ENCODE measurements around the gene TUFT1. TPM values are rescaled to one million over a fixed set of nuclear protein-coding genes. Genes with fewer than 3 reads are reported as not detected.

The TUFT1 gene
- total and polyA plus RNA-seq, 2 of the 4 experiments (the other 2 are of a cell fraction): 21.2 to 30.3 TPM

DNA sequence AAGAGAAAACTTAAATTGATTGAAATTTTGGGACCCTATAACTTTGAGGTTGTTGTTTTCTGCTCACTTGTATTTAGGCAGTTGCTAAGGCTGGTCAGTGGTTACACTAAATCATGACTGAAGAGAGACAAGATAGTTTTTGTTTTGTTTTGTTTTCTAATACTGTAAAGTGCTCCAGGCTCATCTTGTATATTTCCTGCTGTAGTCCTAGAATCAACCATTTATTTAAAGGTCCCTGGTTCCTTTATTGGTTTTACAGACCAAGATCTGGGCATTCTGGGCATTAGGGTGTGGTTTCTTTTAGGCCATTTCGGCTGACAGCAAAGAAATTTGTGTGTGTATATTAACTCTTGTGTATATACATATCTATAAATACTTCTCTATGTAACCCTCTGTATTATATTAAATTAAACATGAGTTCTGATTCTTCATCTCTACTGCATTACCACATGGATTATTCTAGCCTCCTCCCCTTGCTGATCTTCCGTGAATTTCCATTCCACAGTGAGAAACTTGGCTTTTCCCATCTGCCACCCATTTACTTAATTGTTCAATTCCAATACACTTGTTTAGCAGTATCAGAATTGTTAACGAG, 86.7 kb downstream of the TUFT1 start:
- dilution Hi-C loops (cut with HindIII; ENCODE audit: low sequenced_read_pairs, unreplicated experiment) (no loop called here), in situ Hi-C loops (cut with MboI; ENCODE audit: low sequenced_read_pairs) (no loop called here), intact Hi-C loops (cut with micrococcal nuclease) (no loop called here)
- no peak overlapping the region for H3K4me2 ChIP-seq (ENCODE audit: low read depth, low read length)
- H4K8ac ChIP-seq (ENCODE audit: low read depth in 2 of 2, low read length in 2 of 2): no peak overlapping the region
- no peak overlapping the region for H4K91ac ChIP-seq (ENCODE audit: insufficient read depth, low read depth, low read length)
- H2AK5ac ChIP-seq (ENCODE audit: low read depth, low read length): no peak overlapping the region
- H2BK5ac ChIP-seq (ENCODE audit: low read depth, low read length, poor library complexity, severe bottlenecking): no peak overlapping the region
- H3K56ac ChIP-seq (ENCODE audit: extremely low read depth, insufficient read depth, low read length): no peak overlapping the region
- H3K4me3 ChIP-seq (ENCODE audit: insufficient read depth, low read depth, low read length): no peak overlapping the region
- no peak overlapping the region for H2BK15ac ChIP-seq (ENCODE audit: low read depth, low read length)
- no peak for TF ChIP-seq CEBPB (IDR thresholded peaks at IDR 0.05; ENCODE audit: low read depth, low read length)
- TF ChIP-seq BHLHE40 (IDR thresholded peaks at IDR 0.05; ENCODE audit: low read depth, low read length): no peak
- TF ChIP-seq ELK1 (IDR thresholded peaks at IDR 0.05; ENCODE audit: borderline replicate concordance, low read depth, low read length): no peak
- no peak for TF ChIP-seq POLR2A (IDR thresholded peaks at IDR 0.05; ENCODE audit: low read depth, low read length)
- TF ChIP-seq MXI1 (IDR thresholded peaks at IDR 0.05; ENCODE audit: borderline replicate concordance, low read depth, low read length): no peak
- TF ChIP-seq CHD1 (IDR thresholded peaks at IDR 0.05; ENCODE audit: low read depth, low read length): no peak
- no peak for TF ChIP-seq NFE2L2 (IDR thresholded peaks at IDR 0.05; ENCODE audit: low read depth, low read length)
- no peak for TF ChIP-seq MAZ (IDR thresholded peaks at IDR 0.05; ENCODE audit: borderline replicate concordance, low read depth, low read length)
- no peak for TF ChIP-seq FOS (IDR thresholded peaks at IDR 0.05; ENCODE audit: low read depth, low read length)
- no peak for TF ChIP-seq MAFK (IDR thresholded peaks at IDR 0.05; ENCODE audit: low read depth, low read length)
- TF ChIP-seq, protein P1, sequence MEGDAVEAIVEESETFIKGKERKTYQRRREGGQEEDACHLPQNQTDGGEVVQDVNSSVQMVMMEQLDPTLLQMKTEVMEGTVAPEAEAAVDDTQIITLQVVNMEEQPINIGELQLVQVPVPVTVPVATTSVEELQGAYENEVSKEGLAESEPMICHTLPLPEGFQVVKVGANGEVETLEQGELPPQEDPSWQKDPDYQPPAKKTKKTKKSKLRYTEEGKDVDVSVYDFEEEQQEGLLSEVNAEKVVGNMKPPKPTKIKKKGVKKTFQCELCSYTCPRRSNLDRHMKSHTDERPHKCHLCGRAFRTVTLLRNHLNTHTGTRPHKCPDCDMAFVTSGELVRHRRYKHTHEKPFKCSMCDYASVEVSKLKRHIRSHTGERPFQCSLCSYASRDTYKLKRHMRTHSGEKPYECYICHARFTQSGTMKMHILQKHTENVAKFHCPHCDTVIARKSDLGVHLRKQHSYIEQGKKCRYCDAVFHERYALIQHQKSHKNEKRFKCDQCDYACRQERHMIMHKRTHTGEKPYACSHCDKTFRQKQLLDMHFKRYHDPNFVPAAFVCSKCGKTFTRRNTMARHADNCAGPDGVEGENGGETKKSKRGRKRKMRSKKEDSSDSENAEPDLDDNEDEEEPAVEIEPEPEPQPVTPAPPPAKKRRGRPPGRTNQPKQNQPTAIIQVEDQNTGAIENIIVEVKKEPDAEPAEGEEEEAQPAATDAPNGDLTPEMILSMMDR (conservative IDR thresholded peaks at IDR 0.05; ENCODE audit: low read depth, low read length): no peak
- no peak for TF ChIP-seq RAD21 (IDR thresholded peaks at IDR 0.05; ENCODE audit: low read length)
- no peak for TF ChIP-seq RFX5 (IDR thresholded peaks at IDR 0.05; ENCODE audit: low read depth, low read length)
- no peak for TF ChIP-seq SMC3 (IDR thresholded peaks at IDR 0.05; ENCODE audit: low read depth, low read length)
- TF ChIP-seq RCOR1 (IDR thresholded peaks at IDR 0.05; ENCODE audit: insufficient replicate concordance, low read length): no peak
- no peak for TF ChIP-seq USF2 (IDR thresholded peaks at IDR 0.05; ENCODE audit: low read depth, low read length)
- H2BK20ac ChIP-seq (ENCODE audit: low read depth, low read length): no peak overlapping the region
- no peak overlapping the region for H3K27ac ChIP-seq (ENCODE audit: insufficient read depth, low read length)
- 100% methylated on average over 1 of the region's 3 CpGs; no CpG with 5 or more reads in 1 of the 2 experiments for WGBS, 2 experiments (ENCODE audit: extremely low coverage in 2 of 2, insufficient read length in 1 of 2)
- H2BK120ac ChIP-seq (ENCODE audit: low read depth, low read length): no peak overlapping the region
- ChIA-PET POLR2A (ENCODE audit: unreplicated experiment) (no interaction called here), CTCF (no interaction called here)
- H4K20me1 ChIP-seq (ENCODE audit: insufficient read depth, low read length): peaks cover 3% of the 10 kb centered on the region
- no peaks in the 10 kb centered on the region for H3K36me3 ChIP-seq (ENCODE audit: control insufficient read depth, insufficient read depth, low read length)
- no peak overlapping the region for H3K14ac ChIP-seq (replicated peaks; ENCODE audit: low read depth, low read length)
- no TSS peak for BruUV-seq (replicated peaks)
- 0 out of 2 replicates have a peak, but pooled peaks cover 3% of the 10 kb centered on the region for H3K9me1 ChIP-seq (ENCODE audit: insufficient read depth, low read length)
- ATAC-seq (ENCODE audit: low read depth): no peak
- H3K27me3 ChIP-seq (ENCODE audit: control insufficient read depth, insufficient read depth, low read length): no peaks in the 10 kb centered on the region
- no peak overlapping the region for H2AK9ac ChIP-seq (replicated peaks; ENCODE audit: low read depth, low read length, poor library complexity)
- no peak for DNase-seq
- no peak overlapping the region for H3K9ac ChIP-seq (ENCODE audit: low read depth, low read length)
- no peak overlapping the region for H3K23ac ChIP-seq (ENCODE audit: low read depth, low read length)
- no peaks in the 10 kb centered on the region for H3K4me1 ChIP-seq (ENCODE audit: control insufficient read depth, insufficient read depth, low read length)
- H2AFZ ChIP-seq (replicated peaks; ENCODE audit: low read length, poor library complexity): no peak overlapping the region
- no peak overlapping the region for H4K5ac ChIP-seq (ENCODE audit: low read depth, low read length)
- no peaks in the 10 kb centered on the region for H3K9me3 ChIP-seq (ENCODE audit: control insufficient read depth, insufficient read depth, low read length)
- H3K79me1 ChIP-seq (ENCODE audit: low read depth in 1 of 2, low read length in 2 of 2): peaks cover 2 to 56% of the 10 kb centered on the region in 2 experiments; a peak in 2 of 4 replicates
- H3K18ac ChIP-seq (ENCODE audit: low read depth, low read length): no peak overlapping the region
- no peak overlapping the region for H3K4ac ChIP-seq (ENCODE audit: low read depth, low read length)
